KMS-11 (cell line): ENCODE data around the gene ENPP7.
"Not testable (repeated sequence)": the region's sequence is repeated elsewhere in the genome, so short reads cannot be mapped to it uniquely, and the experiment has no call there.

Experiments used
- H2AFZ ChIP-seq: fragments of 200-600 bp; sonication (generic); 2 replicates; pipeline ENCODE4 v1.6.1; 2016; ENCODE audit warnings: antibody characterized with exemption, mixed run types, low read depth
- H3K27ac ChIP-seq: fragments of 200-600 bp; sonication (generic); 2 replicates; pipeline ENCODE4 v1.6.1; 2016; ENCODE audit warnings: mild to moderate bottlenecking, mixed run types
- H3K27me3 ChIP-seq: fragments of 200-600 bp; sonication (generic); 2 replicates; pipeline ENCODE4 v1.6.1; 2017; ENCODE audit warnings: mild to moderate bottlenecking, low read depth, mixed run types, moderate library complexity; ENCODE audit not compliant: insufficient read depth
- H3K36me3 ChIP-seq: fragments of 200-600 bp; sonication (generic); 2 replicates; pipeline ENCODE4 v1.6.1; 2017; ENCODE audit warnings: mild to moderate bottlenecking, mixed run types; ENCODE audit not compliant: insufficient read depth
- H3K4me1 ChIP-seq: fragments of 200-600 bp; sonication (generic); 2 replicates; pipeline ENCODE4 v1.6.1; 2016; ENCODE audit warnings: mild to moderate bottlenecking, low read depth, mixed run types; ENCODE audit not compliant: poor library complexity, severe bottlenecking
- H3K4me2 ChIP-seq: fragments of 200-600 bp; sonication (generic); 2 replicates; pipeline ENCODE4 v1.7.0; 2016; ENCODE audit warnings: mild to moderate bottlenecking, mixed run types
- H3K4me3 ChIP-seq: fragments of 200-600 bp; sonication (generic); IDR thresholded peaks from 2 replicates; pipeline ENCODE4 v1.6.1; 2017; ENCODE audit warnings: low read depth, low read length, mixed read lengths; ENCODE audit not compliant: insufficient read depth
- H3K79me2 ChIP-seq: fragments of 200-600 bp; sonication (generic); 2 replicates; pipeline ENCODE4 v1.6.1; 2016; ENCODE audit warnings: low read depth, mixed run types; ENCODE audit not compliant: insufficient read depth
- H3K9ac ChIP-seq: fragments of 200-600 bp; sonication (generic); 2 replicates; pipeline ENCODE4 v1.6.1; 2016; ENCODE audit warnings: mild to moderate bottlenecking, mixed run types
- H4K20me1 ChIP-seq: fragments of 200-600 bp; sonication (generic); 2 replicates; pipeline ENCODE4 v1.6.1; 2016; ENCODE audit warnings: mild to moderate bottlenecking, mixed run types; ENCODE audit not compliant: insufficient read depth
- TF ChIP-seq, protein P1 (sequence below): fragments of 200-600 bp; sonication (generic); conservative IDR thresholded peaks from 2 replicates; pipeline ENCODE4 v1.6.1; 2017; ENCODE audit warnings: low read depth, mild to moderate bottlenecking, antibody characterized with exemption, low read length, moderate library complexity, mixed read lengths

The ENPP7 gene

DNA sequence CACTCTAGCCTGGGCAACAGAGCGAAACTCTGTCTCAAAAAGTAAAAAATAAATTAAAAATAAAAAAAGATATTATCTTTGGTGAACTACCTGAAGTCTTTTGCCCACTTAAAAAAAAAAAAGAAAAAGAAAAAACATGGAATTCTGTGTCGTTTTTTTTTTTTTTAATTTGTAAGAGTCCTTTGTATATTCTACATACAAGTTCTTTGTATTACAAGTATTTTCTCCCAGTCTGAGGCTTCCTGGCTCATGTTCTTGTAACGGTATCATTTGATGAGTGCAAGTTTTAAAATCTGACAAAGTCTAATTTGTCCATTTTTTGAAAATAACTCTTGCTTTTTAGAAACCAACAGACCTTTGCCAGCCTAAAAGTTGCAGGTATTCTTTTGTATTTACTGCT, 35.0 kb downstream of the ENPP7 start:
- Histone ChIP-seq H3K79me2 (no peaks in the 10 kb centered on the region), H4K20me1 (no peaks in the 10 kb centered on the region), H3K36me3 (no peaks in the 10 kb centered on the region), H3K9ac (no peak overlapping the region), H3K27ac (no peak overlapping the region), H3K4me3 (no peak overlapping the region), H3K4me1 (no peaks in the 10 kb centered on the region), H3K27me3 (peaks cover 94% of the 10 kb centered on the region), H2AFZ (no peak overlapping the region), H3K4me2 (no peak overlapping the region)
- TF ChIP-seq, protein P1, sequence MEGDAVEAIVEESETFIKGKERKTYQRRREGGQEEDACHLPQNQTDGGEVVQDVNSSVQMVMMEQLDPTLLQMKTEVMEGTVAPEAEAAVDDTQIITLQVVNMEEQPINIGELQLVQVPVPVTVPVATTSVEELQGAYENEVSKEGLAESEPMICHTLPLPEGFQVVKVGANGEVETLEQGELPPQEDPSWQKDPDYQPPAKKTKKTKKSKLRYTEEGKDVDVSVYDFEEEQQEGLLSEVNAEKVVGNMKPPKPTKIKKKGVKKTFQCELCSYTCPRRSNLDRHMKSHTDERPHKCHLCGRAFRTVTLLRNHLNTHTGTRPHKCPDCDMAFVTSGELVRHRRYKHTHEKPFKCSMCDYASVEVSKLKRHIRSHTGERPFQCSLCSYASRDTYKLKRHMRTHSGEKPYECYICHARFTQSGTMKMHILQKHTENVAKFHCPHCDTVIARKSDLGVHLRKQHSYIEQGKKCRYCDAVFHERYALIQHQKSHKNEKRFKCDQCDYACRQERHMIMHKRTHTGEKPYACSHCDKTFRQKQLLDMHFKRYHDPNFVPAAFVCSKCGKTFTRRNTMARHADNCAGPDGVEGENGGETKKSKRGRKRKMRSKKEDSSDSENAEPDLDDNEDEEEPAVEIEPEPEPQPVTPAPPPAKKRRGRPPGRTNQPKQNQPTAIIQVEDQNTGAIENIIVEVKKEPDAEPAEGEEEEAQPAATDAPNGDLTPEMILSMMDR, result no peak

DNA sequence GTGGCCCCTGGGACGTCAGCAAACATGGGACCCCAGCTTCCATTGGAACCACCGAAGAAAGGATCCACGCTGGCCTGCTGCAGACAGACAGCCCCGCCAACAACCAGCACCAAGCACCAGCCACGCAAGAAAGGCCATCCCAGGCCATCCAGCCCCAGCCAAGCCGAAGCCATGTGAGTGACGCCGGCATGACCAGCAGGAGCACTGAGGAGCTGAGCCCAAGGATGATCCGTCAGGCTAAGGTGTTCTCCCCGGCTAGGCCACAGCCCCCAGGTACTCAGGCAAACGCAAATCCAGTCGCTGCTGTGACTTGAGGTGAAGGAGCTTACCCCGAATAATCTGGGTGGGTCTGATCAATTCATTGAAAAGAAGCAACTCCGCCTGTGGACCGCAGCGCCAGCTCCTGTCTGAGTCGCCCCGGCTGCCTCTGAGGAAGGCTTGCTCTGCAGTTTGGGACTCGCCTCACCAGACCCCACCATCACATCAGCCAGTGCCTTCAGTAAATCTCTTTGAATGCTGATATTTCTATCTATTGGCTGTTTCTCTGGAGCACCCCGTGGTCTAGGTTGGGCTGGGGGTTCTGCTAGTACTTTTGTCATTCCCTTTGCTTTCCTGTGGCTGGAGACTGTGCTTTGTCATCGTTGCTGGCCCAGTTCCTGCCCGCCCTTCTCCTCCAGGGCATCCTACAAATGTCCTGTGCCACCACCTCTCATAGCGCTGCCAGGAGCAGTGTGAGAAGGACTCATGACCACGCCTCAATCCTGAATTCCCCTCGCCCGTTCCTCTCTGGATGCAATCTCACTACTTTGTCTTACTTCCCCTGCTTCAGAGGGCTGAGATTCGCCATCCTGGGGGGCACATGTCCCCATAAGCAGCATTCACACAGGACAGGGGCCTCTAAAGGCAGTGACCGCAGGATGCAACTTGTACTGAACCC, 39.1 kb downstream of the ENPP7 start:
- H2AFZ ChIP-seq, result no peak overlapping the region
- H3K4me2 ChIP-seq, result no peak overlapping the region
- no peaks in the 10 kb centered on the region for H4K20me1 ChIP-seq
- no peaks in the 10 kb centered on the region for H3K36me3 ChIP-seq
- TF ChIP-seq, protein P1, result no peak
- H3K27ac ChIP-seq, result no peak overlapping the region
- no peak overlapping the region for H3K4me3 ChIP-seq
- no peaks in the 10 kb centered on the region for H3K79me2 ChIP-seq
- H3K27me3 ChIP-seq, result peaks cover 97% of the 10 kb centered on the region
- H3K9ac ChIP-seq, result no peak overlapping the region
- no peaks in the 10 kb centered on the region for H3K4me1 ChIP-seq

DNA sequence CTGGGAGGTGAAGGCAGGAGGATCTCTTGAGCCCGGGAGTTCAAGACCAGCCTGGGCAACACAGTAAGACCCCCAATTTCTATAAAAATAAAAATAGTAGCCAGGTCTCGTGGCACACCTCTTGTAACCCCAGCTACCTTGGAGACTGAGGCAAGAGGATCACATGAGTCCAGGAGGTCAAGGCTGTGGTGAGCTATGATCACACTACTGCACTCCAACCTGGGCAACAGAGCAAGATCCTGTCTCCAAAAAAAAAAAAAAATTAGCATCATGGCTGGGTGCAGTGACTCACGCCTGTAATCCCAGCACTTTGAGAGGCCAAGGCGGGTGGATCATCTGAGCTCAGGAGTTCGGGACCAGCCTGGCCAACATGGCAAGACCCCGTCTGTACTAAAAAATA, 40.5 kb downstream of the ENPP7 start:
- Histone ChIP-seq H2AFZ (no peak overlapping the region), H3K27me3 (peaks cover 97% of the 10 kb centered on the region), H3K36me3 (no peaks in the 10 kb centered on the region), H4K20me1 (no peaks in the 10 kb centered on the region), H3K4me2 (no peak overlapping the region), H3K4me3 (no peak overlapping the region), H3K4me1 (no peaks in the 10 kb centered on the region), H3K79me2 (no peaks in the 10 kb centered on the region), H3K27ac (no peak overlapping the region), H3K9ac (no peak overlapping the region)
- TF ChIP-seq, protein P1, result no peak

DNA sequence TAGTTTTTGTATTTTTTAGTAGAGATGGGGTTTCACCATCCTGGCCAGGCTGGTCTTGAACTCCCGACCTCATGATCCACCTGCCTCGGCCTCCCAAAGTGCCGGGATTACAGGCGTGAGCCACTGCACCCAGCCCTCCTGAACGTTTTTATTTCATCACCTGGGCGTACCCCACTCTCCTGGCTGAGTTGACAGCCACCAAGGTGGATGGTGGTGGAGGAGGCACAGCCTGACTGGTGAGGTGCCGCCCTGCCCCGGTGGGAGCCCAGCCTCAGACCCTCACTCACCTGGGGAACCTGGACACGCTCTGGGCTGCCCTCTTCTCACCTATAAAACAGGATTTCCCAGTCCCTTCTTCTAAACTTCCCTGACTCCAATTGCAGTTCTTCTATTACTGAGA, 42.0 kb downstream of the ENPP7 start:
- not testable (repeated sequence) for H3K27ac ChIP-seq, H3K4me1 ChIP-seq, H3K79me2 ChIP-seq, H4K20me1 ChIP-seq, H3K9ac ChIP-seq, H3K36me3 ChIP-seq, H3K4me2 ChIP-seq, H3K4me3 ChIP-seq, H2AFZ ChIP-seq
- H3K27me3 ChIP-seq, result peaks cover 96% of the 10 kb centered on the region

DNA sequence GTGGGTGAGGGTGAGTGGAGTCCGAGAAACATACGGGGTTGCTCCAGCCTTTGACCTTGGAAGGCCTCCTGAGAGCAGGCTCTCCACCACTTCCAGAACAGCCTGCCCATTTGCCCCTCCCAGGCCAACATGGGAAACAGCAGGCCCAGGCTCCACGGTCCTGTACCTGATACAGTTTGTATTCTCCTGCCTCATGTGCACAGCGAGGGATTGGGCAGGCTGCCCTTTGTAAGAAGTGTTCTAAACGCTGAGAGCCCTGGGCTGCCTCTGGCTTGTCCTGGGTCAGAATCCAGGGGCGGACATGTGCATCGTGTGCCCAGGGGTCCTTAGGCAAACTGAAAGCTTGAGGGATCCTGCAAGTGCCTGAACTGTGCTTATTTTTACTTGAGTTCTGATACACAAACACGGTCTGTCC, 43.8 kb downstream of the ENPP7 start:
- Histone ChIP-seq H3K4me2 (no peak overlapping the region), H3K4me1 (peaks cover 15% of the 10 kb centered on the region), H3K27ac (no peak overlapping the region), H3K36me3 (no peaks in the 10 kb centered on the region), H3K79me2 (0 out of 2 replicates have a peak, but pooled peaks cover 5% of the 10 kb centered on the region), H3K4me3 (no peak overlapping the region), H4K20me1 (no peaks in the 10 kb centered on the region), H3K9ac (no peak overlapping the region), H3K27me3 (peaks cover 77% of the 10 kb centered on the region), H2AFZ (no peak overlapping the region)
- TF ChIP-seq, protein P1, result no peak
